BJ (cell line): ENCODE measurements around the gene CDCP1. TPM values are rescaled to one million over a fixed set of nuclear protein-coding genes. Genes with fewer than 3 reads are reported as not detected.

ENCODE experiments used
- CTCF ChIA-PET: fragments of 350-600 bp; formaldehyde crosslinking; extraction: SDS; loops from one replicate; lab custom pipeline; 2021; ENCODE audit warnings: antibody characterized with exemption, inconsistent platforms; lab: Yijun Ruan, JAX
- POLR2A ChIA-PET: fragments of 300-600 bp; sonication (Branson Sonifier 250); formaldehyde crosslinking; extraction: SDS; loops from one replicate; lab custom pipeline; 2021; ENCODE audit warnings: antibody characterized with exemption; lab: Charles Lee
- DNase-seq: peaks from one replicate; pipeline ENCODE4 v3.0.0-alpha.2; 2011; ENCODE audit warnings: low read depth
- H3K27me3 ChIP-seq: 2 replicates; pipeline ENCODE4 v1.6.0; 2011; ENCODE audit warnings: low read length; ENCODE audit not compliant: control insufficient read depth, insufficient read depth
- H3K36me3 ChIP-seq: 2 replicates; pipeline ENCODE4 v1.5.1; 2011; ENCODE audit warnings: low read length; ENCODE audit not compliant: control insufficient read depth, insufficient read depth
- H3K4me3 ChIP-seq: 2 replicates; pipeline ENCODE4 v1.5.1; 2011; ENCODE audit warnings: low read depth, mild to moderate bottlenecking, control low read depth, low read length
- CTCF ChIP-seq: IDR thresholded peaks from 2 replicates; pipeline ENCODE4 v1.5.1; 2011; ENCODE audit warnings: low read depth, mild to moderate bottlenecking, control low read depth, inconsistent platforms, low read length, moderate library complexity; ENCODE audit not compliant: insufficient read depth
- polyA plus RNA-seq: library from polyadenylated mRNA; depleted of rRNA; stranded (reverse); fragments of >200 nt; gene quantifications from 2 replicates; pipeline ENCODE4 v1.2.3, GENCODE V29; 2011

The CDCP1 gene
- polyA plus RNA-seq, 1 experiment: 1.3 TPM

GRCh38 chr3:45171283-45171682 is 25.1 kb upstream of the CDCP1 start:
- no peaks in the 10 kb centered on the region for H3K27me3 ChIP-seq
- no peaks in the 10 kb centered on the region for H3K36me3 ChIP-seq
- POLR2A ChIA-PET: no interaction called here
- no peak overlapping the region for H3K4me3 ChIP-seq
- CTCF ChIA-PET: interaction anchor here (2.3 kb wide), 1 partner anchor 39 kb away, joined by 7 read pairs; no protein-coding TSS in a partner anchor
- no peak for TF ChIP-seq CTCF
- DNase-seq: no peak

GRCh38 chr3:45170096-45170495 is 23.9 kb upstream of the CDCP1 start:
- no peak overlapping the region for H3K4me3 ChIP-seq
- ChIA-PET CTCF (interaction anchor here (1.1 to 2.3 kb wide), 2 partner anchors 10 to 40 kb away, joined by 3 to 7 read pairs; no protein-coding TSS in a partner anchor), POLR2A (no interaction called here)
- TF ChIP-seq CTCF: no peak
- DNase-seq: no peak
- no peaks in the 10 kb centered on the region for H3K27me3 ChIP-seq
- H3K36me3 ChIP-seq: no peaks in the 10 kb centered on the region

GRCh38 chr3:45169125-45169904 is 23.1 kb upstream of the CDCP1 start:
- TF ChIP-seq CTCF: no peak
- no peaks in the 10 kb centered on the region for H3K36me3 ChIP-seq
- POLR2A ChIA-PET: no interaction called here
- CTCF ChIA-PET: interaction anchor here (1.1 to 2.3 kb wide), 2 partner anchors 11 to 41 kb away, joined by 3 to 7 read pairs; no protein-coding TSS in a partner anchor
- H3K4me3 ChIP-seq: no peak overlapping the region
- no peak for DNase-seq
- no peaks in the 10 kb centered on the region for H3K27me3 ChIP-seq

GRCh38 chr3:45168451-45168850 is 22.3 kb upstream of the CDCP1 start:
- Histone ChIP-seq H3K4me3 (no peak overlapping the region), H3K27me3 (no peaks in the 10 kb centered on the region), H3K36me3 (no peaks in the 10 kb centered on the region)
- CTCF ChIA-PET: interaction anchor here (0.9 to 2.0 kb wide), 2 partner anchors 25 to 127 kb away, joined by 3 to 5 read pairs; no protein-coding TSS in a partner anchor
- TF ChIP-seq CTCF: no peak
- DNase-seq: no peak
- POLR2A ChIA-PET: interaction anchor here (0.6 kb wide), 1 partner anchor 153 kb away, joined by 4 read pairs; no protein-coding TSS in a partner anchor

GRCh38 chr3:45167011-45167911 is 21.1 kb upstream of the CDCP1 start:
- no peak overlapping the region for H3K4me3 ChIP-seq
- POLR2A ChIA-PET: interaction anchor here (0.6 kb wide), 1 partner anchor 154 kb away, joined by 4 read pairs; no protein-coding TSS in a partner anchor
- DNase-seq: peak; percentile 91
- TF ChIP-seq CTCF: no peak
- no peaks in the 10 kb centered on the region for H3K27me3 ChIP-seq
- CTCF ChIA-PET: interaction anchor here (0.9 to 2.0 kb wide), 3 partner anchors 10 to 126 kb away, joined by 3 to 5 read pairs (median 3); no protein-coding TSS in a partner anchor
- H3K36me3 ChIP-seq: no peaks in the 10 kb centered on the region
